OCI-M1 (cell line): Measurements from ENCODE around the gene SPRED2.

Source experiments
- DNase-seq: peaks from one replicate; lab custom pipeline; 2025; lab: John Stamatoyannopoulos, UW

Gene SPRED2

GRCh38 chr2:65432227-65433190 is at the start of gene SPRED2:
Gene SPRED2 (minus strand): TSS chr2:65432599. CDS start chr2:65431987, 612 bp downstream.
- peak; percentile 94 for DNase-seq

DNA sequence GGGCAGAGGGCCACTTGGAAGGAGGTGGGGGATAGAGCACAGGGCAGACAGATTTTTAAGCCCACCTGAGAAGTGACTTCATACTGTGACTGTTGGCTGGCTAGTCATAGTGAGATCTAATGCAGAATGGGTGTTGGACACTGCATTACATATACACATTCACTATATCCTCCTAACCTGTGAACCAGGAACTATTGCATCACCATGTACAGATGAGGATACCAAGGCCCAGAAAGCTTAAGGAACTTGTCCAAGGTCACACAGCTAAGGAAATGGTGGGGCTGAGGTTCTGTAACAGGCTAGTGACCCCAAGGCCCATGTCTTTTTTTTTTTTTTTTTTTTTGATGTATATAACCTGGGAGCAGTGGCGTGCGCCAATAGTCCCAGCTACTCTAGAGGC is 49.6 kb upstream of the SPRED2 start:
- DNase-seq = no peak

- DNase-seq = no peak
Observed at GRCh38 chr2:65479524-65479923, 47.1 kb upstream of the SPRED2 start.

DNA sequence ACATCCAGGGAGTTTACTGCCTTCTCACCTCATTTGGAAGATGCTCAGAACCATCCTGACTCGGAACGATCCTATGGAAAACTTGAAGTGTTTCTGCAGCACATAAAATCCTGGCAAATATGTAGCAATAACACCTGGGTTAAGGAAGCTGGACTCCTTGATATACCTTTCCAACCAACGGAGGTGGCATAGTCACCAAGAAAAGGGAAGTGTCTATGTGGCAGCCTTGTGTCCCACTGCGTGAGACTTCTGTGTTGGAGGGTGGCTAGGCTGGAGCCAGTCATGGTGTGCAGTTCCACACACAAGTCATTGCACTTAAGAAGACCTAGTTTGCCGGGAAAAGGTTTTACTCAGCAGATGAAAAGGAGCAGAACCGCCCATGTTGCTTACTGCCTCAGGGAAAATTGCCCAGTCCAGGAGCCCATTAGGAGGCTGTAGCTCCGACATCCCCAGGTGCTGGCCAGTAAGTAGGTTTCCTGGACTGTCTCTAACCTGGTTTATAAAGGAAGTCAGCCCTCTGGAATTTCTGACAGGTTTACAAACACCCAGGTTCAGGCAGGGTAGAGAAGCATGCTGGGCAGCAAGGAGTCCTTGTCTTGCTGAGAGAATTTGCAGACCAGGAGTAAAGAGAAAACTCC is 46.2 kb upstream of the SPRED2 start:
- DNase-seq = no peak

GRCh38 chr2:65477590-65477989 is 45.2 kb upstream of the SPRED2 start:
- peak; percentile 10 for DNase-seq

GRCh38 chr2:65476778-65477177 is 44.4 kb upstream of the SPRED2 start:
- DNase-seq = no peak

DNA sequence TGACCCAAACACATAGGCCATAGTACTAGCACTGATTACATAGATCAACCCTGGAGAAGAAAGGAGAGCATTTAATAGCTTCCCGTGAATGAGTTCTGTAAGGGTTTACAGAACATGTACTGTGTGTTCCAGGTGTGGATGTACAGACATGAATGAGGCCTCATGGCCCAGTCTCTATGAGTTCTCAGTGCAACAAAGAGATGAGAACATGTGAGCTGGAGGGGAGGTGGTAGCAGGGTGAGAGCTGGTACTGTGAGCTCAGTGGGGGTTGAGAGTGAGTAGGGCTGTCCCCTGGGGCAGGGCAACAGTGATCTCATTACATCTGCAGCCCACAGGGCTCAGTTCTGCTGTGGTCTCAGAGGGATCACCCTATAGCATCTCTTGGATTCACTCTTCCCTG is 42.6 kb upstream of the SPRED2 start:
- DNase-seq = no peak

GRCh38 chr2:65473045-65473444 is 40.6 kb upstream of the SPRED2 start:
- DNase-seq = no peak

DNA sequence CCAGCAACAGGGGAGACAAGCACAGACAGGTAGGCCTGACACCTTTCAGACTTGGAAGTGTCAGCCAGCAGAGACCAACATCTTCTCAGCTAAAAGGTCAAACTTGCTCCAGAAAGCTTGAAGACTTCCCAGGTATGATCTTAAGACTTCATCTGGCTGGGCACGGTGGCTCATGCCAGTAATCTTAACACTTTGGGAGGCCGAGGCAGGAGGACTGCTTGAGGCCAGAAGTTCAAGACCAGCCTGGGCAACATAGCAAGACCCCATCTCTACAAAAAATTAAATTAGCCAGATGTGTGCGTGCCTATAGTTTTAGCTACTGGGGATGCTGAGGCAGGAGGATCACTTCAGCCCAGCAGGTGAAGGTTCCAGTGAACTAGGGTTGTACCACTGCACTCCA is 39.0 kb upstream of the SPRED2 start:
- DNase-seq = no peak

- DNase-seq = no peak
Observed at GRCh38 chr2:65466551-65466950, 34.2 kb upstream of the SPRED2 start.

DNA sequence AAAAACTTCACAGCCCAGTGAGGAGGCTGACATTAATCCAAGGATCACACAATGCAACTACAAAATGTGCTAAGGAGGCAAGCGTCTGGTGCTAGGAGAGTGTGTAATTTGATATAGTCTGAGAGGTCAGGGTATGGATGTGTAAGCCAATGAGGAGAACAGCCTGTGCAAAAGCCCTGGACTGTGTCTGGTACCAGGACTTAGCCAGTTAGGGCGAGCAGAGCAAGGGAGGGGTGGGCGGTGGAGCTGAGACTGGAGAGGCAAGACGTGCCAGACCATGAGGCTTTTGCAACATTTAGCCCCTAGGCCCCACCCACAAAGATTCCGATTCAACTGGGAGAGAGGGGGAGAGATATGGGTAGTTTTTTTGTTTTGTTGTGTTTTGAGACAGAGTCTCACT is 33.5 kb upstream of the SPRED2 start:
- no peak for DNase-seq

DNA sequence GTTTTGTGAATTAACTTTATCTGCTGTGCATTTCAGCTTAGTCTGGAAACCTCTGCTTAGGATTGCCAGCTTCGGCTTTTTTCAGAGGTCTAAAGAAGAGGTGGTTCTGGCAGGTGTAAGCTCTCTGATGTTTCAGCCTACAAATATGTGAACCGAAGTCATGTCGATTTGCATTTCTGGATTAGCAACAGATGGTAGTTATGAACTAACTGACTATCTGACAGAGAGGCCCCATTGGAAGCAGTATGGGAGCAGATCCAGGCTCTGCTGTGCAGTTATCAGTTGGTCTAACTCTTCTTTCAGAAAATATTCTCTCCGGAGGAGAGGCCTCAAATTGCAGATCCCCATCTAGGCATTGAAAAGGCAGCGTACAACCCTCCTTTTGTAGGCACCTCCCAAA is 32.7 kb upstream of the SPRED2 start:
- DNase-seq = no peak

GRCh38 chr2:65464604-65465003 is 32.2 kb upstream of the SPRED2 start:
- no peak for DNase-seq

DNA sequence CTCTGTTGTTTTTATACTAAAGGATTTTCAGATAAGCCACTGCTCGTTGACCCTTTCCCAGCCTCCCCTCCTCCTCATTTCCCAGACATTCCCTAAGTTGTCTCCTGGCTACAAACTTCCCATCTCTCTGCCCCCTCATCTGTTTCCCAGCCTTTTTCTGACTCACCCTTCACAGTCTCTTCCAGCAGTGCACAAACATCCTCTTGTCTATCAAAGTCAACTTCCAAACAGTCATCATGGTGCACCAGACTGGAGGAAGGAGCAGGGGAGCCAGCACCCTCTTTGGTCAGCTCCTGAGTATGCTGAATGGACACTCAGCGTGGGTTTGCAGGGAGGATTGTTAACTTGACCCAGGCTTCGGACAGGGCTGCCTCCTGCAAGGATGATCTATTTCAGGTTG is 26.6 kb upstream of the SPRED2 start:
- no peak for DNase-seq

- DNase-seq = no peak
Observed at GRCh38 chr2:65456886-65457285, 24.5 kb upstream of the SPRED2 start.

DNA sequence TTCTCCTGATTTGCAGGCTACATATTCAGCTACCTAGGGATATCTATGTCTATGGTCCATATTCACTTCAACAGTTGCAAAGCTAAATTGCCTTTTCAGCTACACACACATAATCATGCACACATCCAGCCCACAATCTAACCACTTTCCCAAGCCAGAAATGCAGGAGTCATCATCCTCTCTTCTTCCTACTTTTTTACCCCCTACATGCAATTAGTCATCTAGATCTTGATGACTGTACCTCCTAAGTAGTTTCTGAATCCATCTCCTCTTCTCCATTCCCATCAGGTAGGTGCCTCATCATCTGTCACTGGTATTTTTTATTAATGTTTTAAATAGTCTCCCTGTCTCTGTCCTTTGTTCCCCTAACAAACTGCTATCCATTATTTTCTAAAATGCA is 23.7 kb upstream of the SPRED2 start:
- no peak for DNase-seq

GRCh38 chr2:65453916-65454315 is 21.5 kb upstream of the SPRED2 start:
- DNase-seq = no peak

- DNase-seq = no peak
Observed at GRCh38 chr2:65452150-65452895, 19.9 kb upstream of the SPRED2 start.

DNA sequence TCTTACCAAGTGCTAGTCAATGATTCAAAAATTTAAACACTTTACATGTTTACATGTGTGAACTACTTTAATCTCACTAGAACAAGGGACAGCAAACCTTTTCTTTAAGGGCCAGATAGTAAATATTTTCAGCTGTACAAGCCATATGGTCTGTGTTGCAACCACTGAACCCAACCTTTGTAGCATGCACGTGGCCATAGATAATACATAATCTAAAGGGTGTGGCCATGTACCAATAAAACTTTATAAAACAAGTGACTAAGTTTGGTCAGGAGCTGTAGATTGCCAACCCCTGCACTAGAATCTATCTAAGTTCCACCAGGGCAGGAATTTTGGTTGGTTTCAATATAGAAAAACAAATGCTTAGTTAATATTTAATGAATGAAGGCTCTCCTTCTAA is 18.4 kb upstream of the SPRED2 start:
- DNase-seq = peak; percentile 17

GRCh38 chr2:65450393-65450792 is 18.0 kb upstream of the SPRED2 start:
- peak; percentile 17 for DNase-seq

- no peak for DNase-seq
Observed at GRCh38 chr2:65443509-65444186, 11.2 kb upstream of the SPRED2 start.

GRCh38 chr2:65442420-65443020 is 10.1 kb upstream of the SPRED2 start:
- DNase-seq = no peak
